DND-41 (cell line): ENCODE measurements around the gene SCYGR5.

Experiments used
- CTCF ChIP-seq: IDR thresholded peaks from 2 replicates; pipeline ENCODE4 v1.5.1; 2012; ENCODE audit warnings: borderline replicate concordance, low read length, moderate library complexity, mild to moderate bottlenecking; ENCODE audit not compliant: poor library complexity, severe bottlenecking; ENCODE audit errors: extremely low read depth
- EZH2 ChIP-seq: IDR thresholded peaks from 3 replicates; pipeline ENCODE4 v1.6.1; 2012; ENCODE audit warnings: borderline replicate concordance, low read depth, mild to moderate bottlenecking, moderate library complexity, low read length, inconsistent platforms; ENCODE audit not compliant: severe bottlenecking

GRCh38 chr2:227634201-227634600 lies 32.4 kb upstream of the SCYGR5 start:
- TF ChIP-seq CTCF (no peak), EZH2 (no peak)
